CD4-positive, alpha-beta memory T cell (primary cell): Measurements from ENCODE around the gene SLC37A1. TPM values are rescaled to one million over a fixed set of nuclear protein-coding genes. Genes with fewer than 3 reads are reported as not detected.
"Not testable (repeated sequence)": the region's sequence is repeated elsewhere in the genome, so short reads cannot be mapped to it uniquely, and the experiment has no call there.

Experiments
- CTCF ChIA-PET: fragments of 350-600 bp; sonication (Branson Sonifier 250); formaldehyde crosslinking; loops from one replicate; lab custom pipeline; 2021; ENCODE audit warnings: inconsistent platforms; ENCODE audit not compliant: partially characterized antibody; lab: Charles Lee
- POLR2A ChIA-PET: fragments of 350-600 bp; sonication (Branson Sonifier 250); formaldehyde crosslinking; loops from one replicate; lab custom pipeline; 2021; ENCODE audit not compliant: partially characterized antibody; lab: Charles Lee
- DNase-seq, 5 donors: peaks; one replicate each; pipeline versions ENCODE4 v3.0.0 to v3.0.0-alpha.2; 2020 to 2022; ENCODE audit warnings: mixed read lengths in 1 of 5
- H3K27ac ChIP-seq: one replicate; pipeline ENCODE4 v1.7.0; 2013; ENCODE audit warnings: low read depth, low read length
- H3K27me3 ChIP-seq: 2 replicates; pipeline ENCODE4 v1.7.0; 2013; ENCODE audit warnings: mild to moderate bottlenecking, low read length, moderate library complexity; ENCODE audit not compliant: insufficient read depth
- H3K36me3 ChIP-seq: 2 replicates; pipeline ENCODE4 v1.7.0; 2013; ENCODE audit warnings: mild to moderate bottlenecking, low read length, moderate library complexity; ENCODE audit not compliant: insufficient read depth
- H3K4me1 ChIP-seq: 2 replicates; pipeline ENCODE4 v1.7.0; 2013; ENCODE audit warnings: mild to moderate bottlenecking, low read length, moderate library complexity; ENCODE audit not compliant: insufficient read depth
- H3K4me3 ChIP-seq, 2 donors: one replicate each; pipeline ENCODE4 v1.7.0; 2013; ENCODE audit warnings: low read length in 2 of 2, mild to moderate bottlenecking in 1 of 2
- H3K9me3 ChIP-seq, 2 donors: one replicate each; pipeline ENCODE4 v1.7.0; 2013; ENCODE audit warnings: low read length in 2 of 2, control low read depth in 1 of 2; ENCODE audit not compliant: control insufficient read depth in 1 of 2
- H3K27ac Mint-ChIP-seq, 7 donors: one replicate each; pipeline ENCODE4 v1.8.0; 2020 to 2021; ENCODE audit warnings: mixed read lengths in 7 of 7, mild to moderate bottlenecking in 6 of 7, inconsistent platforms in 3 of 7, moderate library complexity in 3 of 7
- H3K27me3 Mint-ChIP-seq, 2 donors: one replicate each; pipeline ENCODE4 v1.8.0; 2020 to 2021; ENCODE audit warnings: mixed read lengths in 2 of 2
- H3K36me3 Mint-ChIP-seq, 2 donors: one replicate each; pipeline ENCODE4 v1.8.0; 2020 to 2021; ENCODE audit warnings: mixed read lengths in 2 of 2, inconsistent platforms in 1 of 2, mild to moderate bottlenecking in 1 of 2
- H3K4me1 Mint-ChIP-seq, 4 donors: one replicate each; pipeline ENCODE4 v1.8.0; 2020 to 2021; ENCODE audit warnings: mixed read lengths in 4 of 4, mild to moderate bottlenecking in 1 of 4
- H3K4me3 Mint-ChIP-seq, 8 donors: one replicate each; pipeline ENCODE4 v1.8.0; 2020 to 2021; ENCODE audit warnings: mixed read lengths in 8 of 8, mild to moderate bottlenecking in 7 of 8, moderate library complexity in 6 of 8, inconsistent platforms in 3 of 8
- H3K9me3 Mint-ChIP-seq, 8 donors: one replicate each; pipeline ENCODE4 v1.8.0; 2020 to 2021; ENCODE audit warnings: mixed read lengths in 8 of 8, mild to moderate bottlenecking in 5 of 8, inconsistent platforms in 3 of 8, moderate library complexity in 1 of 8
- intact Hi-C: fragments of 100-400 bp; cut with micrococcal nuclease; formaldehyde crosslinking; loops from one replicate; pipeline ENCODE4 v1.15.1; 2023
- polyA plus RNA-seq, 2 donors: library from polyadenylated mRNA; unstranded; fragments of 300-500 nt; fragmentation: Illumina TruSeq; gene quantifications; one replicate each; pipeline ENCODE4 v1.2.3, GENCODE V29; 2021
- total RNA-seq, 2 experiments: library from RNA; stranded (reverse); gene quantifications; one replicate each; pipeline ENCODE4 v1.2.3, GENCODE V29; 2021

The SLC37A1 gene
- total and polyA plus RNA-seq, 4 experiments from 2014 or later, result 4.7 to 18.5 (median 12.6) TPM

- H3K36me3 ChIP-seq, H3K27me3 Mint-ChIP-seq, DNase-seq, H3K27me3 ChIP-seq, POLR2A ChIA-PET, H3K4me3 Mint-ChIP-seq, H3K27ac Mint-ChIP-seq, H3K9me3 ChIP-seq, H3K36me3 Mint-ChIP-seq: not testable (repeated sequence)
- H3K9me3 Mint-ChIP-seq, result peaks cover 0 to 13% (median 5%) of the 10 kb centered on the region in 8 donors
- intact Hi-C loops, result loop anchor here (5.0 kb wide), 1 partner anchor 217 kb away; no protein-coding TSS in a partner anchor
- Histone ChIP-seq H3K4me3 (peak overlapping the region in 1 of 2 donors; percentile 37), H3K27ac (peak overlapping the region; percentile 53), H3K4me1 (peaks cover 35% of the 10 kb centered on the region)
- CTCF ChIA-PET, result interaction anchor here (1.0 to 1.6 kb wide), 2 partner anchors 22 to 66 kb away, joined by 3 to 4 read pairs; no protein-coding TSS in a partner anchor
- H3K4me1 Mint-ChIP-seq, result peaks cover 3 to 15% (median 7%) of the 10 kb centered on the region in 4 donors
Observed at GRCh38 chr21:42615377-42615776, 101.7 kb downstream of the SLC37A1 start.

- H3K4me3 ChIP-seq, result peak overlapping the region in 1 of 2 donors; percentile 1
- Mint-ChIP-seq H3K36me3 (no peaks in the 10 kb centered on the region), H3K27ac (no peak overlapping the region), H3K9me3 (peaks cover 0 to 13% (median 5%) of the 10 kb centered on the region in 8 donors), H3K27me3 (peaks cover 0 to 4% of the 10 kb centered on the region in 2 donors), H3K4me1 (peaks cover 3 to 15% (median 6%) of the 10 kb centered on the region in 4 donors), H3K4me3 (no peak overlapping the region)
- no peaks in the 10 kb centered on the region for H3K36me3 ChIP-seq
- intact Hi-C loops, result loop anchor here (5.0 kb wide), 1 partner anchor 216 kb away; no protein-coding TSS in a partner anchor
- H3K27me3 ChIP-seq, result no peaks in the 10 kb centered on the region
- H3K27ac ChIP-seq, result no peak overlapping the region
- H3K9me3 ChIP-seq, result no peaks in the 10 kb centered on the region
- ChIA-PET CTCF (no interaction called here), POLR2A (interaction anchor here (0.9 kb wide), 1 partner anchor 167 kb away, joined by 5 read pairs; no protein-coding TSS in a partner anchor)
- no peak for DNase-seq
- H3K4me1 ChIP-seq, result peaks cover 35% of the 10 kb centered on the region
Observed at GRCh38 chr21:42615924-42616323, 102.3 kb downstream of the SLC37A1 start.

- H3K27ac Mint-ChIP-seq, result no peak overlapping the region
- H3K4me1 ChIP-seq, result peaks cover 35% of the 10 kb centered on the region
- ChIA-PET POLR2A (interaction anchor here (0.9 kb wide), 1 partner anchor 167 kb away, joined by 5 read pairs; no protein-coding TSS in a partner anchor), CTCF (no interaction called here)
- H3K4me3 ChIP-seq, result peak overlapping the region in 1 of 2 donors; percentile 1
- H3K9me3 Mint-ChIP-seq, result peaks cover 0 to 13% (median 5%) of the 10 kb centered on the region in 8 donors
- intact Hi-C loops, result loop anchor here (5.0 kb wide), 1 partner anchor 216 kb away; no protein-coding TSS in a partner anchor
- H3K9me3 ChIP-seq, result no peaks in the 10 kb centered on the region
- H3K36me3 Mint-ChIP-seq, result no peaks in the 10 kb centered on the region
- DNase-seq, result peak; percentile 35 to 59 (median 44)
- H3K27me3 ChIP-seq, result no peaks in the 10 kb centered on the region
- H3K27me3 Mint-ChIP-seq, result peaks cover 0 to 4% of the 10 kb centered on the region in 2 donors
- H3K4me3 Mint-ChIP-seq, result no peak overlapping the region
- no peak overlapping the region for H3K27ac ChIP-seq
- no peaks in the 10 kb centered on the region for H3K36me3 ChIP-seq
- peaks cover 3 to 15% (median 6%) of the 10 kb centered on the region in 4 donors for H3K4me1 Mint-ChIP-seq
Observed at GRCh38 chr21:42616446-42616845, 102.8 kb downstream of the SLC37A1 start.

GRCh38 chr21:42616941-42617340 is 103.3 kb downstream of the SLC37A1 start:
- H3K36me3 Mint-ChIP-seq, result no peaks in the 10 kb centered on the region
- H3K9me3 Mint-ChIP-seq, result peaks cover 0 to 11% (median 4%) of the 10 kb centered on the region in 8 donors
- H3K4me3 Mint-ChIP-seq, result no peak overlapping the region
- Histone ChIP-seq H3K4me3 (no peak overlapping the region), H3K4me1 (peaks cover 35% of the 10 kb centered on the region), H3K36me3 (no peaks in the 10 kb centered on the region), H3K9me3 (no peaks in the 10 kb centered on the region), H3K27me3 (no peaks in the 10 kb centered on the region), H3K27ac (no peak overlapping the region)
- no peak overlapping the region for H3K27ac Mint-ChIP-seq
- peaks cover 0 to 4% of the 10 kb centered on the region in 2 donors for H3K27me3 Mint-ChIP-seq
- CTCF ChIA-PET, result no interaction called here
- peaks cover 3 to 15% (median 6%) of the 10 kb centered on the region in 4 donors for H3K4me1 Mint-ChIP-seq
- intact Hi-C loops, result loop anchor here (5.0 kb wide), 1 partner anchor 215 kb away; no protein-coding TSS in a partner anchor
- DNase-seq, result no peak
- POLR2A ChIA-PET, result interaction anchor here (0.9 kb wide), 1 partner anchor 166 kb away, joined by 5 read pairs; no protein-coding TSS in a partner anchor

- no peak for DNase-seq
- Histone ChIP-seq H3K27ac (no peak overlapping the region), H3K4me3 (no peak overlapping the region), H3K36me3 (no peaks in the 10 kb centered on the region), H3K27me3 (no peaks in the 10 kb centered on the region), H3K4me1 (peaks cover 35% of the 10 kb centered on the region), H3K9me3 (no peaks in the 10 kb centered on the region)
- no peaks in the 10 kb centered on the region for H3K36me3 Mint-ChIP-seq
- H3K9me3 Mint-ChIP-seq, result peaks cover 0 to 7% (median under 1%) of the 10 kb centered on the region in 8 donors
- H3K4me1 Mint-ChIP-seq, result peaks cover 3 to 15% (median 6%) of the 10 kb centered on the region in 4 donors
- ChIA-PET POLR2A (no interaction called here), CTCF (no interaction called here)
- intact Hi-C loops, result loop anchor here (5.0 kb wide), 1 partner anchor 215 kb away; no protein-coding TSS in a partner anchor
- peaks cover 0 to 4% of the 10 kb centered on the region in 2 donors for H3K27me3 Mint-ChIP-seq
- H3K27ac Mint-ChIP-seq, result no peak overlapping the region
- H3K4me3 Mint-ChIP-seq, result no peak overlapping the region
Observed at GRCh38 chr21:42617486-42617885, 103.8 kb downstream of the SLC37A1 start.

- H3K27me3 Mint-ChIP-seq, result peaks cover under 1 to 4% of the 10 kb centered on the region in 2 donors
- H3K4me3 Mint-ChIP-seq, result peak overlapping the region in 1 of 8 donors; percentile 3
- H3K4me1 Mint-ChIP-seq, result peaks cover 0 to 9% (median 5%) of the 10 kb centered on the region in 4 donors
- no peaks in the 10 kb centered on the region for H3K36me3 Mint-ChIP-seq
- intact Hi-C loops, result loop anchor here (5.0 kb wide), 1 partner anchor 214 kb away; no protein-coding TSS in a partner anchor
- Histone ChIP-seq H3K9me3 (no peaks in the 10 kb centered on the region), H3K4me1 (peaks cover 33% of the 10 kb centered on the region), H3K4me3 (no peak overlapping the region), H3K36me3 (no peaks in the 10 kb centered on the region), H3K27ac (no peak overlapping the region), H3K27me3 (no peaks in the 10 kb centered on the region)
- CTCF ChIA-PET, result no interaction called here
- peak overlapping the region in 1 of 7 donors; percentile 36 for H3K27ac Mint-ChIP-seq
- no peak for DNase-seq
- no peaks in the 10 kb centered on the region for H3K9me3 Mint-ChIP-seq
- POLR2A ChIA-PET, result no interaction called here
Observed at GRCh38 chr21:42618707-42619102, 105.1 kb downstream of the SLC37A1 start.

- DNase-seq, result no peak
- peak overlapping the region in 1 of 7 donors; percentile 36 for H3K27ac Mint-ChIP-seq
- ChIA-PET CTCF (no interaction called here), POLR2A (no interaction called here)
- Histone ChIP-seq H3K27ac (no peak overlapping the region), H3K4me3 (no peak overlapping the region), H3K4me1 (peaks cover 28% of the 10 kb centered on the region), H3K36me3 (no peaks in the 10 kb centered on the region), H3K27me3 (no peaks in the 10 kb centered on the region), H3K9me3 (no peaks in the 10 kb centered on the region)
- H3K4me3 Mint-ChIP-seq, result no peak overlapping the region
- peaks cover 0 to 8% (median 4%) of the 10 kb centered on the region in 4 donors for H3K4me1 Mint-ChIP-seq
- intact Hi-C loops, result loop anchor here (5.0 kb wide), 1 partner anchor 213 kb away; no protein-coding TSS in a partner anchor
- H3K36me3 Mint-ChIP-seq, result no peaks in the 10 kb centered on the region
- H3K27me3 Mint-ChIP-seq, result peaks cover 2 to 7% of the 10 kb centered on the region in 2 donors
- no peaks in the 10 kb centered on the region for H3K9me3 Mint-ChIP-seq
Observed at GRCh38 chr21:42619166-42619565, 105.5 kb downstream of the SLC37A1 start.
